Measurements from ENCODE around the gene SEMA5A. TPM values are rescaled to one million over a fixed set of nuclear protein-coding genes. Genes with fewer than 3 reads are reported as not detected.

Gene SEMA5A
- total and polyA plus RNA-seq, 4 experiments from 2014 or later: 1.1 to 4.5 (median 2.4) TPM

DNA sequence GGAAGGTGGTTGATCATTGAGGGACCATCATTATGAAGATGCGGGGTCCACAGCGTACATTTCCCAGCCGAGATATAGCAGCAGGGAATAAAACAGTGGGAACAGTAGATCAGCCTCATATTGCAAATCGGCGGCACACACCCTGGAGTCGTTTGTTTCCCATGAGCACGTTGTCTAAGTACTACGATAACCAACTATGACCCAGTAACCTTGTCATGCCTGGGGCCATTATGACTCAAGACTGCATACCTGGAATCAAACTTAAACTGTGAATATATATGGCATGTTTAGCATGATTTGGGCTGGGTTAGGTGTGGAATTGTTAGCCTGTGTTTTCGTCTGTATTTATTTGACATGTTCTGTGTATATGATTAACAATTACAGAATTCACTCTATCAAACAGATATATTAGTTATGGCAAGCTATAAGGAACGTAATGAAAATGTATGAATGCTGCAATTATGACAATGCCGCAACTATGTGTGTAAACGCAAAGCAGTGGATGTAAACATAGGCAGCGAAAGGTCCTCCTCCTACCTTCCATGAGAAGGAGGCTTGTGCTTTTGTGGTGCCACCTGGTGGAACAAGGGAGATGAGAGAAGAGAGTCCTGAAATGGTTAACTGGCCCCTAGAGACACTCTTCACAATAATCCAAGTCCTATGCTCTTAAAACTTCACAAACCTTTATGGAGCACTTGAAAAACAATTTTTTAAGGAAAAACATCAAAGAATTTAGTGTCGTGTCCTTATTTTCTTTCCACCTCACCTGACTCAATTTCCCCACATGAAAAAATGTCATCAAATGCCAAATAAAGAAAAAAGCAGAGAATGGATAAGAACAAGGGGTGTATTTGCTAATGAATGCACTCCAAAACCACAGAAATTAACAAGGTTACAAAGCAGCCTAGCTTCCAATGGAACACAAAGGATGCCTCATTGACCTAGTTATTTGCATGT is 47.1 kb downstream of the SEMA5A start:
- Mint-ChIP-seq H3K4me3 (no peak overlapping the region), H3K27me3 (no peaks in the 10 kb centered on the region), H3K27ac (no peak overlapping the region), H3K36me3 (no peaks in the 10 kb centered on the region), H3K9me3 (peaks cover 0 to 3% (median 0%) of the 10 kb centered on the region in 8 donors), H3K4me1 (no peaks in the 10 kb centered on the region)
- Histone ChIP-seq H3K36me3 (ENCODE audit: insufficient read depth, low read length) (no peaks in the 10 kb centered on the region), H3K4me1 (ENCODE audit: insufficient read depth, low read length) (no peaks in the 10 kb centered on the region), H3K27ac (ENCODE audit: low read depth, low read length) (no peak overlapping the region), H3K9me3 (ENCODE audit: control insufficient read depth in 1 of 2, low read length in 2 of 2) (no peaks in the 10 kb centered on the region), H3K4me3 (ENCODE audit: low read length in 2 of 2) (no peak overlapping the region), H3K27me3 (ENCODE audit: insufficient read depth, low read length) (no peaks in the 10 kb centered on the region)
- ChIA-PET CTCF (ENCODE audit: partially characterized antibody) (interaction anchor here (1.1 kb wide), 1 partner anchor 138 kb away, joined by 3 read pairs; no protein-coding TSS in a partner anchor), POLR2A (ENCODE audit: partially characterized antibody) (no interaction called here)
- DNase-seq: no peak
- intact Hi-C loops (cut with micrococcal nuclease): no loop called here

DNA sequence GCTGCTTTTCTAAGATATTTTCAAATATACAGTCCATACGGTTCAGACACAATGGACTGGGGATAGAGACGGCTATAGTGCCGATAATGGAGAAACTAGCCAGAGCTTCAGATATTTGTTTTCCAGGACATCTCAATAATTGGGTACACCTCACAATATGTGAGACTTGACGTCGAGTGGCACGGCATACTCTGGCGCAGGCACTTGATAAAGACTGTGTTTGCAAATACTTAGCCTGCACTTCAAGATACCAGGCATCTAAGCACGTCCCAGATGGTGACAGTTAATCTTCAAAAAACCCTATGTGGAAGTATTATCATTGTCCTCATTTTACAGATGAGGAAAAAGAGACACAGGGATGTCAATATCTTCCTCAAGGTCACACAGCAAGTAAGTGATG is 48.5 kb downstream of the SEMA5A start:
- POLR2A ChIA-PET (ENCODE audit: partially characterized antibody): no interaction called here
- H3K9me3 ChIP-seq (ENCODE audit: control insufficient read depth in 1 of 2, low read length in 2 of 2): no peaks in the 10 kb centered on the region
- CTCF ChIA-PET (ENCODE audit: partially characterized antibody): interaction anchor here (1.1 kb wide), 1 partner anchor 136 kb away, joined by 3 read pairs; no protein-coding TSS in a partner anchor
- intact Hi-C loops (cut with micrococcal nuclease): no loop called here
- no peak overlapping the region for H3K27ac ChIP-seq (ENCODE audit: low read depth, low read length)
- H3K4me1 ChIP-seq (ENCODE audit: insufficient read depth, low read length): no peaks in the 10 kb centered on the region
- H3K9me3 Mint-ChIP-seq: peaks cover 0 to 3% (median 0%) of the 10 kb centered on the region in 8 donors
- no peaks in the 10 kb centered on the region for H3K27me3 ChIP-seq (ENCODE audit: insufficient read depth, low read length)
- H3K27me3 Mint-ChIP-seq: no peaks in the 10 kb centered on the region
- H3K4me1 Mint-ChIP-seq: no peaks in the 10 kb centered on the region
- H3K4me3 Mint-ChIP-seq: no peak overlapping the region
- no peaks in the 10 kb centered on the region for H3K36me3 Mint-ChIP-seq
- no peak overlapping the region for H3K27ac Mint-ChIP-seq
- DNase-seq: no peak
- H3K36me3 ChIP-seq (ENCODE audit: insufficient read depth, low read length): no peaks in the 10 kb centered on the region
- no peak overlapping the region for H3K4me3 ChIP-seq (ENCODE audit: low read length in 2 of 2)

DNA sequence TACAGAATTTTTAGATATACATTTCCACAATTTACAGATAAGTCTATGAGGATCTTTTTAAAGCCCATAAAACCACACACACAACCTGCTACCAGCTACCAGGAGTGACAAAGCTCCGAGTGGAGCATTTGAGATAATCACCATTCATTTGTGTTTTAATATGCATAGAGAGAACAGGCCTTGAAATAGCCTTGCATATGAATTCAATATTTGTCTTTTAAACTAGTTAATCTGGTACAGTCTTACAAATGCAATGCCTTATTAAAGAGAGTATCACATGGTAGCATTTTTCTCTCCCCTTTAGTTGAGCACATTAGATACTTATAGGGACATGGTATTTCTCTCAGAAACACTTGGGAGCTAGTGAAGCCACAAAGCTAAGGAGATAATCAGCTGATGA is 49.1 kb downstream of the SEMA5A start:
- no peak overlapping the region for H3K27ac ChIP-seq (ENCODE audit: low read depth, low read length)
- no peaks in the 10 kb centered on the region for H3K4me1 ChIP-seq (ENCODE audit: insufficient read depth, low read length)
- Mint-ChIP-seq H3K27ac (no peak overlapping the region), H3K9me3 (peaks cover 0 to 3% (median 0%) of the 10 kb centered on the region in 8 donors), H3K36me3 (no peaks in the 10 kb centered on the region), H3K4me1 (no peaks in the 10 kb centered on the region), H3K4me3 (no peak overlapping the region), H3K27me3 (no peaks in the 10 kb centered on the region)
- ChIA-PET POLR2A (ENCODE audit: partially characterized antibody) (no interaction called here), CTCF (ENCODE audit: partially characterized antibody) (no interaction called here)
- H3K36me3 ChIP-seq (ENCODE audit: insufficient read depth, low read length): no peaks in the 10 kb centered on the region
- no peaks in the 10 kb centered on the region for H3K9me3 ChIP-seq (ENCODE audit: control insufficient read depth in 1 of 2, low read length in 2 of 2)
- DNase-seq: no peak
- H3K27me3 ChIP-seq (ENCODE audit: insufficient read depth, low read length): no peaks in the 10 kb centered on the region
- intact Hi-C loops (cut with micrococcal nuclease): no loop called here
- H3K4me3 ChIP-seq (ENCODE audit: low read length in 2 of 2): no peak overlapping the region

DNA sequence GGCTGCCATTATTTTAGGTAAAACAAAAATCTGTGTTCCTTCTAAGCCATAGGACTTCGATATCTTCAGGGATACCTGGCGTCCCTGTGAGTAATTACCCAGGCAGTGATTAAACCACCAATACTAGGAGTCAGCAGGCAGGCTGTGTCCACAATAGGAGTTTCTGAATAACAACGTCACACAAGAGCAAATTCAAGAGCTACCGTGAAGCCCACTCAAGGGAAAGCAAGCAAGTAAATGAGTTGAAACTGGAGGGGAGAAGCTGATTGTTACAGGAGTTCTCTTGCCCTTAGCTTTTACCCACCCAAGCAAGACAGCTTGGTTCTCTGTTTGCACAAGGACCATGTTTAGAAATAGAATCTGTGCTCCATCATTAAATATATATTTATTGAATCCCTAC is 50.8 kb downstream of the SEMA5A start:
- Histone ChIP-seq H3K9me3 (ENCODE audit: control insufficient read depth in 1 of 2, low read length in 2 of 2) (no peaks in the 10 kb centered on the region), H3K36me3 (ENCODE audit: insufficient read depth, low read length) (no peaks in the 10 kb centered on the region), H3K27ac (ENCODE audit: low read depth, low read length) (no peak overlapping the region), H3K4me3 (ENCODE audit: low read length in 2 of 2) (no peak overlapping the region), H3K4me1 (ENCODE audit: insufficient read depth, low read length) (no peaks in the 10 kb centered on the region), H3K27me3 (ENCODE audit: insufficient read depth, low read length) (no peaks in the 10 kb centered on the region)
- Mint-ChIP-seq H3K36me3 (no peaks in the 10 kb centered on the region), H3K27me3 (no peaks in the 10 kb centered on the region), H3K9me3 (peaks cover 0 to 8% (median 0%) of the 10 kb centered on the region in 8 donors), H3K27ac (no peak overlapping the region), H3K4me3 (peak overlapping the region in 1 of 8 donors; percentile 66), H3K4me1 (no peaks in the 10 kb centered on the region)
- ChIA-PET POLR2A (ENCODE audit: partially characterized antibody) (no interaction called here), CTCF (ENCODE audit: partially characterized antibody) (no interaction called here)
- DNase-seq: no peak
- intact Hi-C loops (cut with micrococcal nuclease): no loop called here

DNA sequence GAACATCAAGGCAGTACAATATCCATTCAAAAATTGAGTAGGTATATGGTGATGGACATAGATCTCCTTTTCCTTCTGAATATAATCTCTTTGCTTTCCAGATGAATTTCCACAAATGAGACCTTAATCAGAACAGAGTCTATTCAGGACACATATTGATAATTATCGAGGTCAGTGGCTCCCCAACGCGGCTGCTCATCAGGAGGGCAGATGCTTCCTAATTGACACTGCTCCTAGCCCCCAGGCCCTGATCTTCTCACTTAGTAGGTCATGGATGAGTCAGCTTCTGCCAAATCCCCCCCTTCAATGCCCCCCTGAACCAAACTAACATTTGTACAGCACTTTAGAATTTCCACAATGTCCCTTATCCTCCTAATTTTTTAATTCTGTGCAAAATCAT is 51.6 kb downstream of the SEMA5A start:
- no peaks in the 10 kb centered on the region for H3K27me3 ChIP-seq (ENCODE audit: insufficient read depth, low read length)
- H3K27ac Mint-ChIP-seq: no peak overlapping the region
- H3K36me3 Mint-ChIP-seq: no peaks in the 10 kb centered on the region
- DNase-seq: no peak
- no peaks in the 10 kb centered on the region for H3K4me1 Mint-ChIP-seq
- ChIA-PET CTCF (ENCODE audit: partially characterized antibody) (no interaction called here), POLR2A (ENCODE audit: partially characterized antibody) (no interaction called here)
- H3K9me3 Mint-ChIP-seq: peaks cover 0 to 8% (median 0%) of the 10 kb centered on the region in 8 donors
- no peaks in the 10 kb centered on the region for H3K4me1 ChIP-seq (ENCODE audit: insufficient read depth, low read length)
- H3K36me3 ChIP-seq (ENCODE audit: insufficient read depth, low read length): no peaks in the 10 kb centered on the region
- H3K9me3 ChIP-seq (ENCODE audit: control insufficient read depth in 1 of 2, low read length in 2 of 2): no peaks in the 10 kb centered on the region
- no peak overlapping the region for H3K4me3 ChIP-seq (ENCODE audit: low read length in 2 of 2)
- no peaks in the 10 kb centered on the region for H3K27me3 Mint-ChIP-seq
- H3K4me3 Mint-ChIP-seq: no peak overlapping the region
- intact Hi-C loops (cut with micrococcal nuclease): no loop called here
- H3K27ac ChIP-seq (ENCODE audit: low read depth, low read length): no peak overlapping the region

DNA sequence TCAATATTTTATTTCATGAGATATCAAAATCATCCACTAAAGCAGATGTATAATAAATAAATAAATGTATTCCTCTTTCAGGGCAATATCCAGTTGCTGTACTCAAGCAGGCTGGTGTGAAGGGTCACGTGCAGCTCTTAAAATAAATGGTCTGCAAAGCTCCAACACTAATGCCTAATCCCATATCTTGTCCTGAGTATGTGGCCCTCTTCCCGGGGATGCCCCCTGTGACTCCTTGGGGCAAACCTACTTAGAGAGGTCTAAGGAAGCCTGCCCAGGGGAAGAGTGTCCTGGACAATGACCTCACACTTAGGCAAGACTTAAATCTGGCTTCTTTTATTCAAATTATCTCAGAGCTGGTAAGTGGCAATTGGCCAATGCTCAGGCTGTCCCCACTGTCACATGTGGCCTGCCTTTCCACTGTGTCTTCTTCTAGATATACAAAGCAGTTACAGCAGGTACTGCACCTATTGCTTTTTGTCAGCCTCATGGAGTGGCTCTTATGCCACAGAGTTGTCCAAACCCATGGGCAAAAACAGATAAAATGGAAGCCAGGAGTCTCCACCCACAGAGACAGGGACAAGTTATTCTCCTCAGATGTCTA is 55.3 kb downstream of the SEMA5A start:
- Histone ChIP-seq H3K27ac (ENCODE audit: low read depth, low read length) (no peak overlapping the region), H3K27me3 (ENCODE audit: insufficient read depth, low read length) (no peaks in the 10 kb centered on the region), H3K4me3 (ENCODE audit: low read length in 2 of 2) (no peak overlapping the region), H3K9me3 (ENCODE audit: control insufficient read depth in 1 of 2, low read length in 2 of 2) (no peaks in the 10 kb centered on the region), H3K36me3 (ENCODE audit: insufficient read depth, low read length) (no peaks in the 10 kb centered on the region), H3K4me1 (ENCODE audit: insufficient read depth, low read length) (no peaks in the 10 kb centered on the region)
- peaks cover 0 to 13% (median 1%) of the 10 kb centered on the region in 8 donors for H3K9me3 Mint-ChIP-seq
- no peaks in the 10 kb centered on the region for H3K36me3 Mint-ChIP-seq
- no peak overlapping the region for H3K4me3 Mint-ChIP-seq
- H3K4me1 Mint-ChIP-seq: no peaks in the 10 kb centered on the region
- no peak overlapping the region for H3K27ac Mint-ChIP-seq
- POLR2A ChIA-PET (ENCODE audit: partially characterized antibody): no interaction called here
- CTCF ChIA-PET (ENCODE audit: partially characterized antibody): no interaction called here
- H3K27me3 Mint-ChIP-seq: no peaks in the 10 kb centered on the region
- intact Hi-C loops (cut with micrococcal nuclease): no loop called here
- no peak for DNase-seq

DNA sequence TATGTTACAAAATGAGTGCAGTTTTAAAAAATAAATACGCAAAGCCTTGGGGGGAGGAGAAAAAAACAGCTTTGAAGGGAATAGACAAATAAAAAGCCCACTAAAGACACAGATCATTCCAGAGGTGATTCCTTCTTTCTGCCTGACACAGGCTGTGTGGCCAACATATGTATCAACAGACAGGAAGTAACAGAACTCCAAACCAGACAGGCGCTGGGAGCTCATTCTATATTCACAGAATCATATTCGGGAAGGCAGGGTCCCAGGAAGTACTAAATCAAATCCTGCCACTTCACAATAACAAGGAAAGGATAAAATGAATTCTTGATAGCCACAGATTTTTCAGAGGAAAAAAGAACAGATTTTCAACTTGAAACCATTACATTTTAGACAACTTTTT is 62.1 kb downstream of the SEMA5A start:
- no peaks in the 10 kb centered on the region for H3K9me3 ChIP-seq (ENCODE audit: control insufficient read depth in 1 of 2, low read length in 2 of 2)
- Mint-ChIP-seq H3K4me3 (no peak overlapping the region), H3K9me3 (peaks cover 0 to 23% (median 9%) of the 10 kb centered on the region in 8 donors), H3K27me3 (no peaks in the 10 kb centered on the region), H3K4me1 (no peaks in the 10 kb centered on the region), H3K27ac (no peak overlapping the region), H3K36me3 (no peaks in the 10 kb centered on the region)
- H3K27me3 ChIP-seq (ENCODE audit: insufficient read depth, low read length): no peaks in the 10 kb centered on the region
- no peaks in the 10 kb centered on the region for H3K36me3 ChIP-seq (ENCODE audit: insufficient read depth, low read length)
- no peaks in the 10 kb centered on the region for H3K4me1 ChIP-seq (ENCODE audit: insufficient read depth, low read length)
- CTCF ChIA-PET (ENCODE audit: partially characterized antibody): no interaction called here
- no peak for DNase-seq
- no peak overlapping the region for H3K4me3 ChIP-seq (ENCODE audit: low read length in 2 of 2)
- H3K27ac ChIP-seq (ENCODE audit: low read depth, low read length): no peak overlapping the region
- intact Hi-C loops (cut with micrococcal nuclease): no loop called here
- POLR2A ChIA-PET (ENCODE audit: partially characterized antibody): no interaction called here

Data from CD4-positive, alpha-beta memory T cell (primary cell).